Loucy (cell line): ENCODE data around the gene B4GALT1.

Experiments used
- EZH2phosphoT487 ChIP-seq: fragments of 200-600 bp; IDR thresholded peaks from 2 replicates; pipeline ENCODE4 v1.6.1; 2018; ENCODE audit warnings: antibody characterized with exemption, mild to moderate bottlenecking, moderate library complexity, borderline replicate concordance
- TF ChIP-seq, protein P1 (sequence below): fragments of 200-600 bp; sonication (generic); conservative IDR thresholded peaks from 2 replicates; pipeline ENCODE4 v1.5.1; 2014; ENCODE audit warnings: mild to moderate bottlenecking, antibody characterized with exemption, low read length

DNA sequence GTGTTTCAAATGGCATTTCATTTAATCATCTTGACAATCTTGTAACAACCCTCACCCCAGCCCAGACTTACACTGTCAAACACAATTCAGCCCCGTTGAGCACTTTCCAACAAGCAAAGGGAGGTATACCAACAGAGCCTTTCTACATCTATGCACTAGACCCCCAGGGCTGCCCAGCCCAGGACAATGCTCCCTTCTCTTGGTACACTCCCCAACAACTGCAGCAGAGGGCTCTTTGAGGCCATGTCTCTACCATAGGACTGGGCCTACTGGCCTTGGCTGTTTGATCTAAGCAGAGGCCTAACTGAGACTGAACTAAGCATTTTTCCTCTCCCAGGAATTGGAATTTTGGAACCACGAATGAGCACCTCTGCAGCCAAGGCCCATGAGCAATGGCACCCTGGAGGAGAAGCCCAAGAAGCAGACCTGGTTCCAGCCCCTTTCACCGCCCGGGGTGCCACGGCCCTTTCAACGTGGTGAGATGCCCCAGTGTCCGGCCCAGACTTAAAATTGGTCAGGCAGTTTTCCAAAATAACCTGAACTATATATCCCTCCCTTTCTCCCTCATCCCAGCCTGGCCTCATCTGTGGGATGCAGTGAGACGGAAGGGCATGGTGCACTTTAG, 43.6 kb downstream of the B4GALT1 start:
- TF ChIP-seq, protein P1, sequence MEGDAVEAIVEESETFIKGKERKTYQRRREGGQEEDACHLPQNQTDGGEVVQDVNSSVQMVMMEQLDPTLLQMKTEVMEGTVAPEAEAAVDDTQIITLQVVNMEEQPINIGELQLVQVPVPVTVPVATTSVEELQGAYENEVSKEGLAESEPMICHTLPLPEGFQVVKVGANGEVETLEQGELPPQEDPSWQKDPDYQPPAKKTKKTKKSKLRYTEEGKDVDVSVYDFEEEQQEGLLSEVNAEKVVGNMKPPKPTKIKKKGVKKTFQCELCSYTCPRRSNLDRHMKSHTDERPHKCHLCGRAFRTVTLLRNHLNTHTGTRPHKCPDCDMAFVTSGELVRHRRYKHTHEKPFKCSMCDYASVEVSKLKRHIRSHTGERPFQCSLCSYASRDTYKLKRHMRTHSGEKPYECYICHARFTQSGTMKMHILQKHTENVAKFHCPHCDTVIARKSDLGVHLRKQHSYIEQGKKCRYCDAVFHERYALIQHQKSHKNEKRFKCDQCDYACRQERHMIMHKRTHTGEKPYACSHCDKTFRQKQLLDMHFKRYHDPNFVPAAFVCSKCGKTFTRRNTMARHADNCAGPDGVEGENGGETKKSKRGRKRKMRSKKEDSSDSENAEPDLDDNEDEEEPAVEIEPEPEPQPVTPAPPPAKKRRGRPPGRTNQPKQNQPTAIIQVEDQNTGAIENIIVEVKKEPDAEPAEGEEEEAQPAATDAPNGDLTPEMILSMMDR, result no peak
- TF ChIP-seq EZH2phosphoT487, result no peak
